ENCODE measurements around the gene OOSP3. TPM values are rescaled to one million over a fixed set of nuclear protein-coding genes. Genes with fewer than 3 reads are reported as not detected.

OOSP3 gene
- total RNA-seq, 2 donors from 2014 or later, result not detected

- no peak overlapping the region for H3K4me3 Mint-ChIP-seq
- H3K9me3 ChIP-seq (ENCODE audit: control insufficient read depth, low read length), result no peaks in the 10 kb centered on the region
- no peaks in the 10 kb centered on the region for H3K9me3 Mint-ChIP-seq
- no peak for DNase-seq
- H3K27me3 Mint-ChIP-seq (ENCODE audit: insufficient read depth), result no peaks in the 10 kb centered on the region
- no peak overlapping the region for H3K27ac Mint-ChIP-seq
- no peaks in the 10 kb centered on the region for H3K36me3 Mint-ChIP-seq (ENCODE audit: low read depth)
- H3K4me3 ChIP-seq (ENCODE audit: low read length), result no peak overlapping the region
- WGBS, 2 experiments (ENCODE audit: insufficient coverage in 1 of 2, insufficient read length in 1 of 2), result 94 to 100% methylated on average over 1 to 31 of the region's 31 CpGs
- H3K4me1 Mint-ChIP-seq, result no peaks in the 10 kb centered on the region
- no peak overlapping the region for H3K27ac ChIP-seq (ENCODE audit: low read depth, low read length)
- no peaks in the 10 kb centered on the region for H3K4me1 ChIP-seq (ENCODE audit: control insufficient read depth, insufficient read depth, low read length)
- no peaks in the 10 kb centered on the region for H3K36me3 ChIP-seq (ENCODE audit: control insufficient read depth, insufficient read depth, low read length)
- no peak overlapping the region for H3K9ac ChIP-seq (ENCODE audit: extremely low read depth, low read length, poor library complexity, severe bottlenecking)
- TF ChIP-seq CTCF (conservative IDR thresholded peaks at IDR 0.05), result no peak
- H3K27me3 ChIP-seq (ENCODE audit: control insufficient read depth, insufficient read depth, low read length, poor library complexity, severe bottlenecking), result no peaks in the 10 kb centered on the region
Measured at GRCh38 chr11:59898046-59898445, 19.5 kb downstream of the OOSP3 start.

- DNase-seq, result no peak
- no peak overlapping the region for H3K9ac ChIP-seq (ENCODE audit: extremely low read depth, low read length, poor library complexity, severe bottlenecking)
- no peaks in the 10 kb centered on the region for H3K4me1 ChIP-seq (ENCODE audit: control insufficient read depth, insufficient read depth, low read length)
- H3K27ac Mint-ChIP-seq, result no peak overlapping the region
- no peak overlapping the region for H3K4me3 ChIP-seq (ENCODE audit: low read length)
- 91 to 97% methylated on average over 7 of the region's 7 CpGs for WGBS, 2 experiments (ENCODE audit: insufficient coverage in 1 of 2, insufficient read length in 1 of 2)
- H3K4me1 Mint-ChIP-seq, result no peaks in the 10 kb centered on the region
- no peaks in the 10 kb centered on the region for H3K36me3 Mint-ChIP-seq (ENCODE audit: low read depth)
- no peak for TF ChIP-seq CTCF (conservative IDR thresholded peaks at IDR 0.05)
- no peaks in the 10 kb centered on the region for H3K27me3 Mint-ChIP-seq (ENCODE audit: insufficient read depth)
- H3K36me3 ChIP-seq (ENCODE audit: control insufficient read depth, insufficient read depth, low read length), result no peaks in the 10 kb centered on the region
- no peaks in the 10 kb centered on the region for H3K27me3 ChIP-seq (ENCODE audit: control insufficient read depth, insufficient read depth, low read length, poor library complexity, severe bottlenecking)
- no peaks in the 10 kb centered on the region for H3K9me3 ChIP-seq (ENCODE audit: control insufficient read depth, low read length)
- no peaks in the 10 kb centered on the region for H3K9me3 Mint-ChIP-seq
- no peak overlapping the region for H3K4me3 Mint-ChIP-seq
- no peak overlapping the region for H3K27ac ChIP-seq (ENCODE audit: low read depth, low read length)
Measured at GRCh38 chr11:59898650-59899049, 20.1 kb downstream of the OOSP3 start.

- H3K4me1 ChIP-seq (ENCODE audit: control insufficient read depth, insufficient read depth, low read length), result no peaks in the 10 kb centered on the region
- no peaks in the 10 kb centered on the region for H3K4me1 Mint-ChIP-seq
- no peak overlapping the region for H3K9ac ChIP-seq (ENCODE audit: extremely low read depth, low read length, poor library complexity, severe bottlenecking)
- no peaks in the 10 kb centered on the region for H3K36me3 Mint-ChIP-seq (ENCODE audit: low read depth)
- peak; percentile 67 for DNase-seq
- WGBS, 2 experiments (ENCODE audit: insufficient coverage in 1 of 2, insufficient read length in 1 of 2), result 92 to 96% methylated on average over 8 to 11 of the region's 11 CpGs
- no peaks in the 10 kb centered on the region for H3K27me3 Mint-ChIP-seq (ENCODE audit: insufficient read depth)
- H3K4me3 Mint-ChIP-seq, result no peak overlapping the region
- H3K27ac ChIP-seq (ENCODE audit: low read depth, low read length), result no peak overlapping the region
- TF ChIP-seq CTCF (conservative IDR thresholded peaks at IDR 0.05), result peak; percentile 20
- no peaks in the 10 kb centered on the region for H3K9me3 Mint-ChIP-seq
- H3K4me3 ChIP-seq (ENCODE audit: low read length), result no peak overlapping the region
- H3K36me3 ChIP-seq (ENCODE audit: control insufficient read depth, insufficient read depth, low read length), result no peaks in the 10 kb centered on the region
- no peaks in the 10 kb centered on the region for H3K27me3 ChIP-seq (ENCODE audit: control insufficient read depth, insufficient read depth, low read length, poor library complexity, severe bottlenecking)
- no peak overlapping the region for H3K27ac Mint-ChIP-seq
- no peaks in the 10 kb centered on the region for H3K9me3 ChIP-seq (ENCODE audit: control insufficient read depth, low read length)
Measured at GRCh38 chr11:59899532-59899931, 20.9 kb downstream of the OOSP3 start.
